ENCODE data around the gene PDE9A.

GRCh38 chr21:42761776-42762335 is 108.4 kb downstream of the PDE9A start:
- TF ChIP-seq CTCF (conservative IDR thresholded peaks at IDR 0.05) (no peak), EZH2 (IDR thresholded peaks at IDR 0.05; ENCODE audit: low read depth) (no peak)
